Dermis microvascular lymphatic vessel endothelial cell (primary cell): ENCODE measurements around the gene LPAR1. TPM values are rescaled to one million over a fixed set of nuclear protein-coding genes. Genes with fewer than 3 reads are reported as not detected.

ENCODE experiments used
- DNase-seq, 2 donors: peaks; one replicate each; pipeline versions ENCODE4 v3.0.0 to v3.0.0-alpha.2; 2010; ENCODE audit warnings: low read depth in 2 of 2
- total RNA-seq: library from RNA; depleted of rRNA; stranded (reverse); fragments of >200 nt; gene quantifications from 2 replicates; pipeline ENCODE4 v1.2.1, GENCODE V29; 2014

LPAR1 gene
- total RNA-seq, 1 donor from 2014 or later, result not detected

DNA sequence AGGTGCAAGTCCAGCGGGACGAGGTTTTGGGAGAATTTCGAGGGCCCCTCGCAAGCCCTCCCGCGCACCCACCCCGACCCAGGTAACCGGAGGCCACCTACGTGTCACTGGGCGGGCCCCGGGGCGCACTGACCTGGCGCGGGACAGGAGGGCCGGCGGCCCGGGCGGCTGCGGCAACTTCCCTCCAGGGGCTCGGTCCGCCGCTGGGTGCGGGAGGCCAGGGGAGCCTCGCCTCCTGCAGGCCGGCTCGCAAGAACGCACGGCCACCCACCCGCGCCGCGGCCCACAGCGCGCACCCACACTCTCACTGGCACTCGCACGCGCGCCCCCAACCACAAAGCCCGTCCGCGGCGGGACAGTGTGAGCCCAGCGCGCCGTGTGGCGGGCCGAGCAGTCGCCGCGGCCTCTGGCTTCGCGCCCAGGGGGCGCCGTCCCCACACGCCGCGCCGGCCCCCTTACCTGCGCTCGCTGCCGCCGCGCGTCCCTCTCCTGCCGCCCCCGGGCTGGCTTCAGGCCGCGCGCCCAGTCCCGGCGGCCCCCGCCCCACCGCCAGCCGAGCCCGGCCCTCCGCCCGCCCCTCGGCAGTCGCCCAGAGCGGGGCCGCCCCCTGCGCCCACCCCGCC lies 451 bp downstream of the LPAR1 start:
- no peak for DNase-seq

DNA sequence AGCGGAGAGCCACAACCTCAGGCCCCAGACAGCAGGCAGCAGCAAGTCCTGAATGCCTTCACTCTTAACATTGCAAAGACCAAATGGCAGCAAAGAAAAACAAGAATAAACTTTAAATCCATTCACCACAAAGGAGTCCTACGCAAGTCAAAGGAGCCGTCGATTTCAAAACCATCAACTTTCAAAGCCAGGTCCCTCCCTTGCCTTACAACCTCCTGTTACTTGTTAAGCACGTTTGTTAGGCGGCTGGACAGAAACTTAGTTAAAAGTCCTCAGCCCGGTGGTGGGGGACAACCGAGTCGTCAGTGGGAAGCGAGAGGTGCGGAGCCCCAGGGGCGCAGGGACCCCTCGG lies 938 bp downstream of the LPAR1 start:
- DNase-seq, result no peak

DNA sequence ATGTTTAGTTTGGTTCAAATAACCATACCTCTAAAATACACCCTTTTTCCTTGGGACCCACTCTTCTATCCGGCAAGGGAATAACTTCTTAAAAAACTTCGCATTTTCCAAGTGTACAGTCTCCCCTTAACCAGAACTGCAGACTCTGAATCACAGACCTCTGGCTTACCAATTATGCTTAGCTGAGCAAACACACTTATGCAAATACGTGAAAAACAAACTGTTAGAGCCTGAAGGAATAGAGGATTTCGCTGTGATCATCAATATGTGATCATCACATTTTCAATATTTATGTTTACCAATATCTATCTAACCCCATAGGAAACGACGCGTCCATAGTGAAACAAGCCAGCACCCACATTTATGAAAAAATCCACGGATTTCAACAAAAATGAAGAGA lies 1.3 kb downstream of the LPAR1 start:
- no peak for DNase-seq

DNA sequence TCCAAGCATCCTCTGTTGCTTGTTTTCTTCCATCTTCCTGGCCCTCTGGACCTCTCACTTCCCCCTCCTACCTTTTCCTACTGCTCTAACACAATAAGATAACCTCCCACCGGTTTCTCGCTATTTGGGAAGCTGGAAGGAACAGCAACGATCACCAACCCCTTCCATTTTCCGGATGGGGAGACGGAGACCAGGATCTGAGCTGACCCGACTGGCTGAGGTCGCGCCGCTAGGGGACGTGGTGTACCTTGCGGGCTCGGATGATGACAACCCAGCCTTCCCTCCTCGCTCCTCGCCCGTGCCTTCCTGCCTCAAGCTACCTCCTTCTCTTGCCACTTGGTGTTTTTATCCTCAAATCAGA lies 1.9 kb downstream of the LPAR1 start:
- no peak for DNase-seq

DNA sequence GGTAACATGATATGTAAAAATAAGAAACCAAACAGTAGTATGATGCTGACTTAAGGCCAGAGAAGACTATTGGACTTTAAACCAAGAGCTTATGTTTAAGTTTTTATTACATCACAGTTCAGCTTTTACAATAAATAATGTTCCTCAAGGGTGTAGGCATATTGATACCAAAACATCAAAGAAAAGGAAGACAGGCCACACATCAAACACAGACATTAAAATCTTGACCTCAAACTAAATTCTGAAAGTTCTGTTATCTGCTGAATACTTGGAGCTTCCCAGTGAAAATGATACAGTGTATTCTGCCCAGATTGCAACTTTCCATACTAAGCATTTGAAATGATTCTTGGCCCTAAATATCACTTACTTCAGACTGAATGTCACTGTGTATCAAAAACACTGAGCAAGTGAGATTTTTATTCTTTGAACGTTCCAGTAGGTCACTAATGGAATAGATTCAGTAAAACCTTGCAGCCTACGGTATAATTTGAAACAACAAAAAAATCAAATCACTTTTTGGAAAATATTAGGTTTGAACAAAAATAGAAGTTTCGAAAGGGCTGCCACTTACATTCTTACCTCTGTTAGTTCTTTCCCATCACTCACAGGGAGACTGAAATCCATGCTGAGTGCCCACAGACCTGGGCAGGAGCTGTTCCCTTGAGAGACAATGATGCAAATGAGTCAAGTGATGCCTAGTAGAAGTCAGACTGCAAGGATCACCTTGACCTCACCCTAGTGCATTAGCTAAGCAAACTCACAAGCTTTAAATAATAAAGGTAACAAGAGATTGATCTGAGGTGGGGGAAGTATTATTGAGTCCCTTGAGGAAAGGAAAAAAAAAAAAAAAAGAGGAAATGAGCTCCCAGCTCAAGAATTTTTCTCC lies 2.5 kb downstream of the LPAR1 start:
- no peak for DNase-seq

DNA sequence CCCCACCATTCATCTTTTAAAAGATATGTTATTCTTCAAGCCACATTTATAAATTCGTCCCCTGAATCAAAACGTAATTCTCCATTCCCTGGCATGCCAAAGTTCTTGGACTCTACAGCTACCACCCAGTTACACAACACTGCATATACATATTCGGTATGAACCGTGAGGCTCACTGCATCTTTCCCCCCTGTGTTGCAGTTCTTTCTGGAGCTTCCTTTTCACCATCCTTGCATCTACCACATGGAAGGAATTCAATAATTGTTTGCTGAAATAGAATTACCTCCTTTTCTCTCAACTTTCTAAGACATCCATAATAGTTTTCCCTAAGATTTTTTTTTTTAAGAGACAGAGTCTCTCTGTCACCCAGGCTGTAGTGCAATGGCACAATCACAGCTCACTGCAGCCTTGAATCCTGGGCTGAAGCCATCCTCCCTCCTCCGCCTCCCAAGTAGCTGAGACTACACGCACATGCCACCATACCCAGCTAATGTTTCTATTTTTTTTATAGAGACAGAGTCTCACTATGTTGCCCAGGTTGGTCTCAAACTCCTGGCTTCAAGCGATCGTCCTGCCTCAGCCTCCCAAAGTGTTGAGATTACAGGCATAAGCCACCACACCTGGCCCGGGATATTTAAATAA lies 3.3 kb downstream of the LPAR1 start:
- no peak for DNase-seq

DNA sequence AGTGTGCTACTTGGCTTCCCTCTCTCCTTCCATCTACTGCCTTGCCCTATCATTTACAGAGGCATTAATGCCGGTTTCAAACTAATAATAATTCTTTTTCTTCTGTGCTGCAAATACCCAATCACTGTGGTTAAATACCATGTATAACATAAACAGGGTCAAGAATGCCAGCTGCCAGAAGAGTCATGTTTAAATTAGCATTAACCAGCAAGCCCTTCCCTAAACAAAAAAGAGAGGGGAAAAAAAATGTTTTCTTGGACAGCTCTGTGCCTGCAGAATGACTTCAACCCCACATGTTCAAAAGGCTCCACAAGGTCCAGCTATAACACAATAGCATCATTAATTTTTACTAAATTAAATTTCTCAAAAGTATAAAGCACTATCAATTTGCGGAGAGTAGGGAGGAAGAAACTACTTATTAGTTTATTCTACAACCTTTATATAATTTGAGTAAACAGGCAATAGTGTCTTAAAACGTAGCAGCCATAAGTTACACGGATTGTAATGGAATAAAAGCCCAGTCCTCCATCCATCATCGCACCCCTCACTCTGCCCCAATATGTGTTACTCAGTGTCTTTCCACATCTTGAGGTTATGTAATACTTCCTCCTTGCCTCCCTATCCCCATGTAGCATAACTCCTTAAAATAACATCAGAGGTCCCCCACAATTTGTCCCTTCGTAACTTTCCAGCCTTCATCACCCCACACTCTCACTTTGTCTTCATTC lies 3.9 kb downstream of the LPAR1 start:
- DNase-seq, result no peak

DNA sequence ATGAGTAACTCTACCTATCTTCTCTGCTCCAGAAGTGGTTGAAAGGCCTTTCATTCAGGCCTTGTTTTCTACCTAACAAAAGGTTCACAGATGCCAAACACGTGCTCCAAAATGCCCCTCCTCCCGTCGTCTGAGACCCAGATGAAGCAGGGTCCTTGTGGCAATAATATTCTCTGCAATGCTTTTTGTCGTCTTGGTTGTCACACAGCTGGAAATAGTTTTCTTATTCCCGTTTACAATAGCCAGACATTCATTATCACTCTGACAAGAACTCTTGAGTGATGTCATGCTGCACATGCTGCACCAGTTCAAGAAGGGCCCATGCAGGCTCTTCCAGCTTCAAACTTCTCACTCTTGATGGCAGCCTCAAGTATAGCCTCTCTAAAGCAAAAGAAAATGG lies 7.8 kb downstream of the LPAR1 start:
- no peak for DNase-seq

DNA sequence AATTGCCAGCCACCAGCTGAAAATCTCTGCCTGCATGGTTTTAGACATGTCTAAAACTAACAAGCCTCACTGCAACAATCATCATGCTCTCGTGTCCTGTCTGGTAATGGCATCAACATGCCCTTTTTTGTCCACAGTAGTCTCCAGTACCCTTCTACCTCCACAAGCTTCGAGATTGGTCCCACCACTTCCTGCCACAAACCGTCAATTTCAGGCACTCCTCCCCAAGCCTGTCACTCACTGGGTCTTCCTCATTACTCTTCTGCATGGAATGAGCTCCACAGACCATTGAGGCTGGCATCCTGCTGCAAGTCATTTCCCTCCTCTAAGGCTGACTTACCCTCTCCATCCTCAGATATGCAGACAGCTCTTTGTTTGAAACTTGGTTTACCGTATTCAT lies 9.0 kb downstream of the LPAR1 start:
- no peak for DNase-seq

DNA sequence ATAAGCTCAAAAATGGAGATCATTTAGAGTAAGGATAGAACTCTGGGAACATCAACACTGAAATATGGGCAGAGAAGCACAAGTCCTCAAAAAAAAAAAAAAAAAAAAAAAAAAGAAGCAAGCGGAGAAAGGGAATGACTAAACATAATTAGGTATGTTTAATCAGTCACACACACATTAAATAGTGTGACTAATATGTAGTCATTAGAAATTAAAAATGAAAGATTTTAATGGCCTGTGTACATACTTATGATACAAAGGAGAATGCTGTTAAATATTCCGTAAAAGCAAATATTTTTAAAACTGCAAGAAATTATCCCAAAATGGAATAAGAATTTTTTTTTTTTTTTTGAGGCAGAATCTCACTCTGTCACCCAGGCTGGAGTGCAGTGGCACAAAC lies 10.5 kb downstream of the LPAR1 start:
- no peak for DNase-seq

DNA sequence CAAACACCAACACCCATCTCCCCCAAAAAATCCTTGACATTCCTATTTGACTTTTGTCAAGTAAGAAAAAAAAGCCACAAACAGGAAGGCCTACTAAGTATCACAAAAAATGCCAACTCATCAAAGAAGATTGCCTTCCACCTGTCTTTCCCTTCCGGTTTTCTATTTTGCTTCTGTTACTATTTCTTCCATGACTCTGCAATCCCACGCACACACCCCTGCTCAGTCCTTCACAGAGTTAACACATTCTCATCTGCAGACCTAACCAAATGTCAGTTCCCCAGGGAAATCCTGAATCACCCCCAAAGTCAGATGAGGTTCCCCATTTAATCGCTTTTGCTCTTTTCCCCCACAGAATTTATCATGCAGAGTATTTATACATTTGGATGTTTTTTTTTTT lies 15.1 kb downstream of the LPAR1 start:
- DNase-seq, result no peak

DNA sequence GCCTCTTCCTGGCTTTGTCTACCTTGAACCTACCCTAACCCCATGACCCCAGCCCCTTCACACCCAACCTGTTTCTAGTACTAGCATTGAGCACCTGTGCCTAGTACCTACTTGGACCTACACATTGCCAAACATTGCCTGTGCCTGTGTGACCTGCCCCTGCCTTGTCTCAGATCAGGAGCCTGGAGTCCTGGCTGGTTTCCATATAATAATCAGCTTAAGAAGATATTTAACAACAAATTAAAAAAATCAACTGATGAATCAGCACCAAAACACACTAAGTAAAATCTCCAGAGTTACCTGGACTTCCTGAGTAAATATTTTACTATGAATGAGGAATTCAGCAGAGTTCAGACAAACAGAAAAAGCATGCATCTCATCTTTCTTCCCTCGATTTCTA lies 17.7 kb downstream of the LPAR1 start:
- no peak for DNase-seq

DNA sequence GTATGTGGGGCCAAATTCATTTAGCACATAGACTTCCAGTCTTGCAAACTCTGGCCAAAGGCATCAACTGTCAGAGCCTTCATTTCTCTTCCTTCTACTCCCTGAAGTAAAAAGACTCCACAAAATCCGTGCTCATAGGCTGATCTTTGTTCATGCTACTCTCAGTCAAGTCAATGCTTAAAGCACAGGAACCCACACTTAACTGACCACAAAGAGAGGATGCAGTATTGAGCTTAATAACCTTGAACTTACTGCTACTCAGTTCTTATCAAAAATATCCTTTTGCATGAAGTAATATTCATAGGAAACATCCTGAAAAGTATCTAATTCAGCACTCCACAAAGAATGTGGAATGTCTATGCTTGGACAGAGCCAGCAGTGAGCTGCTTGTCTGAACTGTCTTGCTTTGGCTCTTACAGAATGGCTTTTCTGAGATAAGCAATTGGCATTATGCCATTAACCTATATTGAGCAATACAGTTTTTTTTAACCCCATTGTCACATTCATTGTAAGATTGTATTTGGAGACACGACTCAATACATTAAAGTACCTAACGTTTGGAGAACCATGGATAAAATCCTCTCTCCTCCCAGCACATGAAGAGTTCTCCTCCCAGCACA lies 21.7 kb downstream of the LPAR1 start:
- DNase-seq, result no peak

DNA sequence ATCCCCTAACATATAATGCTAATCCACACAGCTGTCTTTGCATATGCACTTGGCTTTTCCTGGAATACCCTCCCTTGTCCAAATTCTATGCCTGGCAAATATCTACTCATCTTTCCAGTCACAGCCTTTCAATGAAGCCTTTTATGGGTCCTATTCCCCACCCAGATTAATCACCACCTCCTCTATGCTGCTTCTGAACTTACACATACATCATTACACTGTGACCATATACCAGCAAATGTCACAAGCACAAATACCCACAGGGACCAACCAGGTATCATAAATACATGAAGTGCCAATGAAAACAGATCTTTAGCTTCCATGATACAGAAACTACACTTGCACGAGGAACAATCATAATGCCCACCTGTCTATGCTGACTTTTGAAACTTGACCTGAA lies 22.3 kb downstream of the LPAR1 start:
- no peak for DNase-seq

DNA sequence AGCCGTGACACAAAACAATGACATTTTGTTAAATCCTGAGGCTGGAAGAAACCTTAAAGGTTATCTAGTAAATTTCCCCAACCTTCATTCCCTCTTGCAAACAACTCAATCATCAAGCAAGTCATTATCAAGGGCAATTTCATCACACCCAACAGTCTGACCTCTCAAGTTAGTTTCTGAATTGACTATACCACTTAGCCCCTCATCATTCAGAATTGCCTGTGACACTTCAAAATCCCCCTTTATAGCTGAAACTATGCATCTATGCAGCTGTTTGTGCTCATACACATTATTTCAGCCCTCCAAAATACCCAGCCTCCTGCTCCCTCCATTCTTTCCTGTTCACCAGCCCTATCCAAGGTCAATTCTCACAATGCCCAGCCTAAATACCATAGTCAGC lies 24.6 kb downstream of the LPAR1 start:
- no peak for DNase-seq

DNA sequence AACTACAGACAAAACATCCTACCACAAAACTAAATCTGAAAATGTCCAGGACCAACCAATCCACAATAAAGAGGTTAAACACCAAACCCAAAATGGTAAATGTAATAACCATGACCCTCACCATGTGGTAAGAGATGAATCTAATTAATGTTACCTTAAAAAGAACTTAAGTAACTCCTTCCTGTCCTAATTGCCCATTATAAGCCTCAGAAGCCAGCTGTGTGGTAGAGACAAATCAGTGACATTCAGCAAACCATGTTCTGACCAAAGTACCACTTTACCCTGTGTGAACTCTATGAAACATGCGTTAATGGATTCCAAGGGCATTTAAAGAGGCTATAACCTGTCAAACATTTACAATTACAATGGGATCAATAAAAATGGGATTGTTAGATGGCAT lies 25.0 kb downstream of the LPAR1 start:
- DNase-seq, result no peak

DNA sequence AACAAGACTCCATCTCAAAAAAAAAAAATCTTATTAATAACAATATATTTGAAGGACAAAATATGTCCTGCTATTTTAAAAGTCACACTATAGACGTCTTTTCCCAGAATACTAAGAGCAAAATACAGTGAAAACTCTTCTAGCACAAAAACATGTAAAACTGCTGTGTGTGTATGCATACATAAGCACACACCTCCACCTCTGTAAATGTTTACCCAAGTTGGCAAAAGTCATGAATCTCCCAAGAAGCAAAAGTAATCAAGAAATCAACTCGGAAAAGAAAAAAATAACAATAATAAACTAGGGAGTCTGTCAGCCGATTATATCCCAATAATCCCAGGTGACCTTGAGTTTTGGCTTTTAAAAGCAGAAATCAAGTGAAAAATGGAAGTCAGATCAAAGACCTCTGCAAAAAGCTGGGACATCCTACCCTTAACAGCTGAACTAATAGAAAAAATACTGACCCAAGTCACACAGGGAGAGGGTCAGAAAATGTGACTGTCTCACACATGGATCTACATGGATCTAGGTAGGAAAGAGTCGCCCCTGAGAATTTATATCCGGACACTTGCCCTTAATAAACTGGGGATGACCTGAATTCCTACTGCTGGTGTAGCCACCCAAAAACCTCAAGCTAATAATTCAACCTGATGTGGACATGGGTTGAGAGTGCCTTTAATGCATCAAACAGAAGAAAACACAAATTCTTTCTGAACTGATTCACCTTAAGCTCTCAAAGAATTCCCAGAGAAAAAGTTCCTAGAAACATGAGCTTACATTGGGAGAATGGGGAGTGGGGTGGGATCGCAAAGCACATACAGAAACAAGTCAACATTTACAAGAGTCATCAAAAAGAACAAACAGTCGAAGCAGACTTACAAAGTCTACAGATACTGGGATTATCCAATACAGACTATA lies 29.9 kb downstream of the LPAR1 start:
- no peak for DNase-seq

DNA sequence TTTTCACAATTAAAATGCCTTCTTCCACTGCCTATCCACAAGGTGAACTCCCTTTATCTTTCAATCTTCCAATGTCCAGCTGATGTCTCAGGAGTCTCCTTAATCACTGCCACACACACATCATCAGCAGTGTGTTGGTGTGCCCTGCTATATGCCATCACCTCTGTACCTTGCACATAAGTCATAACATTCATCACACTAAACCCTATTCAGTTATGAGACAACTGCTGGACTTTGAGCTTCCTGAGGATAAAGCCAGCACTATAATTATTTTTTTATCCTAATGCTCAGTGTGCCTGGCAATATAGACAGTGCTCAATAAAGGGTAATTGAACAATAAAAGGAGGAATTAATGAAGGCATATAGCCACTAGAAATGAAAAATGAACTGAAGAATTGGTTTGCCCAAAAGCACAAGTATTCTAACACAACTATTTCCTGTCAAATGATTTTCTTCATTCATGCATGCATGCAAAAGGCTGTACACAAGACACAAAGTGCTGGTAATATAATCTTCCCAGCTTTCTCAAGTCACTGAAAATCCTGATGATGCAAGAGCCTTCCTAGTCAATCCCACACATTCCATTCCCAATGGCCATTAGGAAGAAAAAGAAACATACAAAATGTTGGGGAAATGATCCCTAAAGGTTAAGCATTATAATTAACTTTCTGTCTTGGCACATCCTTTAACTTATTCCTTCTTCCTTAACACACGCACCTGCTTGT lies 32.4 kb downstream of the LPAR1 start:
- DNase-seq, result no peak

DNA sequence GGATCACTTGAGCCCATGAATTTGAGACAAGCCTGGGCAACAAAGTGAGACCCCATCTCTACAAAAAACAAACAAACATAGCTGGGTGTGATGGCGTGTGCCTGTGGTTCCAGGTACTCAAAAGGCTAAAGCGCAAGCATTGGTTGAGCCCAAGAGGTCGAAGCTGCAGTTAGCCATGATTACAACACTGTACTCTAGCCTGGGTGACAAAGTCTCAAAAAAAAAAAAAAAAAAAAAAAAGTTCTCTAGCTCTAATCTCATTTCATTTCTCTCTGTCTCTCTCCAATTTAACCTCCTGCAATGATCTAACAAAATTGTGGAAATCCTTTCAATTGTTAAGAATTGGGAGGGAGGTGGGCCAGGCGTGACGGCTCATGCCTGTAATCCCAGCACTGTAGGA lies 33.3 kb downstream of the LPAR1 start:
- no peak for DNase-seq

DNA sequence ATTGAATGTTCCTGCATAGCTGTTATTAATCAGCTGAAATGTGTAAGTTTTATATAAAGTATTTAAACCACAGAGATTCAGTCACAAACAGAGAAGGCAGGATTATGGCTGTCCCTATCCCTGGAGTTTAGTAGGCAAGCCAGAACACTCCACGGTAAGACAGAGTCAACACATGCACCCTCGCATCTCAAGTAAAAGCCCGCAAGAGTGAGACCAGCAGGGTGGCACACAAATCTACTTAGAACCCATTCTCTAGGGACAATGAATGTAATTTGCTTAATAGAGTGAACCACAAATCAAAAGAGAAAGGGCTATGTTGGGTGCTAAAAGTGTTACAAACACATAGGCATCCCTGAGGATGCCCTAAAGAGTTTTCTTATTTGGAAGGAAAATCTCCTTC lies 35.1 kb downstream of the LPAR1 start:
- no peak for DNase-seq
